GM21360 (cell line): Measurements from ENCODE around the gene CCDC141.
"Not testable (repeated sequence)": the region's sequence is repeated elsewhere in the genome, so short reads cannot be mapped to it uniquely, and the experiment has no call there.

ENCODE experiments used
- ATAC-seq: cut with Tn5 transposase; IDR thresholded peaks from one replicate; pipeline ENCODE4 v1.9.1; 2021; ENCODE audit warnings: mild to moderate bottlenecking, moderate library complexity; ENCODE audit not compliant: unreplicated experiment

The CCDC141 gene

DNA sequence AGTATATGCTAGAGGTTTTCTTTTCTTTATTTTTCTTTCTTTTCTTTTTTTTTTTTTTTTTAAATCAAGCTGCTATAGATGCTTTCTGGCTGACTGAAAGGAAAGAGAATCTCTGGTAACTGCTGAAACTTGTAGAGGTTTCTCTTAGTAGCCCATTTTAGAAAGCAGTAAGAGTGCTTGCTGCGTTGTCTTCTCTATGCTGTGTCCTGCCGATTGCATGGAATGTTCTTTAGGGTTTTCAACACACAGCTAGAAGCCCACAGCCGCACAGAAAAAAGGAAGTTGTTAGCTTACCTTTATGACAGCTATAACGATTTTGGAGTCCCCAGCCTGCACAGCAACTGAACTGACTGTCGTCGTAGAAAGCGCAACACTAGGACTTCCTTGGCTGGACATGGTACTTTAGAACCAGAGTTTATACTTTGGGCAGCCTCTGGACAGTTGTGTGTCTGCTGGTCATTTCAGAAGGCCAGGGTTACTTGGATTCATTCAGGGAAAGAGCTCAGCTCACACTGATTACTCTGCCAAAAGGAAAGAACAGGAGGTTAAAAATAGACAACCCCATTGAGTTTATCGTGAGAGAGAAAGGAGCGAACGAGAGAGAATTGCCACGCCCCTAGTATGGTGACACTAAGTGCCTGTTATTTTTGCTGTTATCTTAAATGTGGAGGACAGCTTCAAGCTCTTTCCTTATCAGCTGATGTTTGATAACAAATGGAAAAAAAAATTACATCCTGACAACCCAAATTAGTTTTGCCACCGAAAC lies at the start of gene CCDC141:
Gene CCDC141 (minus strand): TSS at position 592 of the 766 bp plus-strand sequence. CDS start 196 bp downstream, at position 396.
- peak; percentile 67 for ATAC-seq

GRCh38 chr2:179098080-179098689 lies 48.2 kb upstream of the CCDC141 start:
- no peak for ATAC-seq

DNA sequence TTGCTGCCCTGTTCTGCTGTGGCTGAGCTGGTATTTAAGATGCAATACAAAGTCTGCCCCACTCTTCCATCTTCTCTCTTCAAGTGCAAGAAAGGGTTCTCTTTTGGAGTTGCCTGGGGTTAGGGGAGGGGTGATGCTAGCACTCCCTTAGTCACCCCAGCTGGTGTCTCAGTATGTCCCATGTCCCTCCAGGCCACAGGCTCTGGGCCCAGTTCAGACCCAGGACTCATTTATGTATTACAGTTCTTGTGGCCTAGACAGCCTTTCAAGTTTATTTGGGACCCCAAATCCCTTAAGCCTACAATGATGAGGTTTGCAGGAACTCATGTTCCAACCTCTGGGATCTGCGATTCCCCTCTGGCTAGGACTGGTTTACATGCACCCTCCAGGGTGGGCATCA lies 47.2 kb upstream of the CCDC141 start:
- ATAC-seq = no peak

- ATAC-seq = peak; percentile 84
Measured at GRCh38 chr2:179096090-179096489, 46.2 kb upstream of the CCDC141 start.

GRCh38 chr2:179092912-179093311 lies 43.0 kb upstream of the CCDC141 start:
- not testable (repeated sequence) for ATAC-seq

- ATAC-seq = no peak
Measured at GRCh38 chr2:179082697-179083096, 32.8 kb upstream of the CCDC141 start.

DNA sequence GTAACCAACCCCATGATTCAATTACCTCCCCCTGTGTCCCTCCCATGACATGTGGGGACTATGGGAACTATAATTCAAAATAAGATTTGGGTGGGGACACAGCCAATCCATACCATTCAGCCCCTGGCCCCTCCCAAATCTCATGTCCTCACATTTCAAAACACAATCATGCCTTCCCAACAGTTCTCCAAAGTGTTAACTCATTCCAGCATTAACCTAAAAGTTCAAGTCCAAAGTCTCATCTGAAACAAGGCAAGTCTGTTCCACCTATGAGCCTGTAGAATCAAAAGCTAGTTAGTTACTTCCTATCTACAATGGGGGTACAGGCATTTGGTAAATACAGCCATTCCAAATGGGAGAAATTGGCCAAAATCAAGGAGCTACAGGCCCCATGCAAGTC lies 32.0 kb upstream of the CCDC141 start:
- no peak for ATAC-seq

- no peak for ATAC-seq
Measured at GRCh38 chr2:179072527-179072926, 22.6 kb upstream of the CCDC141 start.

- no peak for ATAC-seq
Measured at GRCh38 chr2:179071810-179072355, 21.9 kb upstream of the CCDC141 start.

DNA sequence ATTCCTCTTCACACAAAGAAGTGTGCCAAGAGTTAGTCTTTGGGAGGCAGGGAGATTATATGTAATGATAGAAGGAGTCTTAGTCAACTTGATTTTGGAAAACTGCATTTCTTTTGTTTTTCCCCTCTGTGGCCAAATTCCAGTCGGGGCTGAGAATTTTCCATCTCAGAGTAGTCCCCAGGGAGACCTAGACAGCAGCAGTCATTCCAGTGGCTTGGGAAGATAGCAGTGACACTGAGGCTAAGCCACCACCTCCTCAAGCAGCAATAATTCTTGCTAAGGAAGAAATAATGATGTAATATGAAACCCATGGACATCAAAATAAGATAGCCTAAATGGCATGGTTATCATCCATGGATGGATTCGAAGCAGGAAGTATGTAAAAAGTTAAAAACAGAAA lies 21.0 kb upstream of the CCDC141 start:
- ATAC-seq = no peak

GRCh38 chr2:179069685-179070084 lies 19.7 kb upstream of the CCDC141 start:
- no peak for ATAC-seq

DNA sequence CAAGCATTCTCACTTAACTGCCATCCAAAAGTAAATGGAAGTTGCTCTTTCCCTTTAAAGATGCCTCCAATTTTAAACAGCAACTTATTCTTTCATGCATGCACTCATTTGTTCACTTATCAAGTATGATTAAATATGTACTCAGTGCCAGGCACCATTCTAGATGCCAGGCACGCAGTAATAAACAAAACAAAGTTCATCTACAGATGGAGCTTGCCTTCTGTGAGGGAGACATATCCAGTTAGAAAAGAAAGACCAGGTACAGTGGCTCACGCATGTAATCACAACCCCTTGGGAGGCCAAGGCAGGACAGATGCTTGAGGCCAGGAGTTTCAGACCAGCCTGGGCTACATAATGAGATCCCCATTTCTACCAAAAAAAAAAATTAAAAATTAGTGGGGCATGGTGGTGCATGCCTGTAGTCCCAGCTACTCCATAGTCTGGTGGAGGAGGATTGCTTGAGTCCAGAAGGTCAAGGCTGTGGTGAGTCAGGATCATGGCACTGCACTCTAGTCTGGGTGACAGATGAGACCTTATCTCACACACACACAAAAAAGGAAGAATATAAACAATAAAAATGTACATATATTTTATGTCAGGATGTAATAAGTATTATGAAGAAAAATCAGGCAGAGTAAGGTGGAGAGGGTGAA lies 19.2 kb upstream of the CCDC141 start:
- ATAC-seq = no peak

DNA sequence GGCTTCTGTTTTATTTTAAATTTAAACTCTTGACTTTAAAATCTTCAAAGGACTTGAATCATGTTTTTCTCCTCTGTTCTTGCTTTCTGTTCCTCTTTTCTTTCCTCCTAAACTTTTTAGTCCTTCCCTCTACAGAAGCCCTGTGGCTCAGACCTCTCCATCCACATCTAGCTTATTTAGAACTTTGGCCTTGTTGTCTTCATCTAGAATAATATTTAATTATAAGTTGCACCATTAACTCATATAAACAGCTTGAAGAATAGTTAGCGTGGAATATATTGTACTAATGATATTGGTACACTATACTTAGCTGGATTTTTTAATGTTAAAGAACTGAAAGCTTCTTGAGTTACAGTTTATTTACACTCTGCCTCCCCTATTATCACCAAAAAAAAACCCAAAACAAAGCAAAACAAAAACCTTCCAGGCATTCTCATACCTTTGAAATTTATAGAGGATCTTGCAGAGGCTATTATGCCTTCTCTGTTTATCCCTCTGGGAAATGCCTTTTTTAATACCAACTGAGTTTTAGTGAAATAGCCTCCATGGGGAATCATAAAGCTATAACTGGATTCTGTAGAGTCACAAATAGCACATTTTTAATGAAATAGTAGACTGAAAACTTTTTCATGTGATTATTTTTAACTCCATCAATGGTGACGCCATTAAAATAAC lies 9.2 kb upstream of the CCDC141 start:
- ATAC-seq = peak; percentile 94

- ATAC-seq = no peak
Measured at GRCh38 chr2:179057737-179058136, 7.8 kb upstream of the CCDC141 start.

- not testable (repeated sequence) for ATAC-seq
Measured at GRCh38 chr2:179053568-179053967, 3.6 kb upstream of the CCDC141 start.

DNA sequence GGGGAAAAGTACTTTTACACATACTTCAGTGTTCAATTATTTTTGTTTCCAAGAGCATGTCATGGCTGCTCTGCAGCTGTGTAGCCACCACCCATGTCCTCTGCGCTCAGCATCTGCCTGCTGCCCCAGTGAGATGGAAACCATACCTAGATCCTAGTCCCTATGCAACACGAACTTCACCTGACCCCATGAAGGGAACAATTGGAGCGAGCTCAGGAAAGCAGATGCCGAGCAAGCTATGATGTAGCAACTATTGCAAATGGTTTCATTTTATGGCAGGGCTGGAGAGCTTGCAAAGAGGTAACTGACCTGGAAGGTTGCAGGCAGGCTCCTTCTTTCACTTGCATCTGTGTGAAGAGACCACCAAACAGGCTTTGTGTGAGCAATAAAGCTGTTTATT lies 1.3 kb upstream of the CCDC141 start:
- ATAC-seq = no peak

GRCh38 chr2:179050755-179051154 lies 818 bp upstream of the CCDC141 start:
- ATAC-seq = no peak

- peak; percentile 40 for ATAC-seq
Measured at GRCh38 chr2:179049203-179049545, 763 bp downstream of the CCDC141 start.

GRCh38 chr2:179048099-179048498 lies 1.8 kb downstream of the CCDC141 start:
- no peak for ATAC-seq

DNA sequence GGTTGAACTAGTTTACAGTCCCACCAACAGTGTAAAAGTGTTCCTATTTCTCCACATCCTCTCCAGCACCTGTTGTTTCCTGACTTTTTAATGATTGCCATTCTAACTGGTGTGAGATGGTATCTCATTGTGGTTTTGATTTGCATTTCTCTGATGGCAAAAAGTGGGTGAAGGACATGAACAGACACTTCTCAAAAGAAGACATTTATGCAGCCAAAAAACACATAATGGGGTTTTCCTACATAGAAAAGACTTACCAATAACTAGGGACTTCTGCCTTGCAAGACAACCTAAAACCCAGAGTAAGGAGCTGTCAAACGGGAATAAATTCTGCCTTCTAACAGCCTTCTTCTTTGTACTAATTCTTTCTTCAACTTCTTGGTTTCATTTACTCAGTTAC lies 4.3 kb downstream of the CCDC141 start:
- not testable (repeated sequence) for ATAC-seq

DNA sequence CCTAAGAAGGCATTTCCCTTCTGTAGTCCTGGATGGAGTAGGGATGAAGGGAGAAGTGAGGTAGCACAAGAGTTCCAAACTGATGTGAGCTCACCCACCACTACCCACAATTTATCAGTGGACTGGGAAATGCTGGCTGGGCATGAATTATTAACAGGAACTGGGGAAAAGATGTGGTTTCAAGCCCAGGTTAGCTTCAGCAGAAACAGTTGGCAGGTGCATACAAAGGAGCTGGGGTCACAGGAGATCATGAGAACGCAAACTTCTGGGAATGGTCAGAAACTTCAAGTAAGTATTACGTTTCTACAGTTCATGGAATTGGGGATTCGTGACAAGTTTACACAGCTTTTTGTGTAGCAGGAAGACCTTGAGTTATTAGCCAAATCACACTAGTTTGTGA lies 5.4 kb downstream of the CCDC141 start:
- no peak for ATAC-seq
